HG02588 (cell line): Measurements from ENCODE around the gene CRELD1.

Experiments used
- ATAC-seq: cut with Tn5 transposase; IDR thresholded peaks from one replicate; pipeline ENCODE4 v1.9.1; 2021; ENCODE audit warnings: mild to moderate bottlenecking, moderate library complexity; ENCODE audit not compliant: unreplicated experiment

The CRELD1 gene

GRCh38 chr3:9951962-9952805, 18.6 kb downstream of the CRELD1 start, which contains the start of gene PRRT3:
PRRT3 (minus strand) TSS chr3:9952408; CDS start chr3:9950115, 2,293 bp downstream.
- peak; percentile 73 for ATAC-seq

- ATAC-seq, result no peak
Observed at GRCh38 chr3:9955067-9955502, 21.5 kb downstream of the CRELD1 start.

GRCh38 chr3:9955611-9956352, 22.1 kb downstream of the CRELD1 start:
- no peak for ATAC-seq

- ATAC-seq, result no peak
Observed at GRCh38 chr3:9957214-9957613, 23.6 kb downstream of the CRELD1 start.

- no peak for ATAC-seq
Observed at GRCh38 chr3:9965200-9965875, 31.7 kb downstream of the CRELD1 start.

- no peak for ATAC-seq
Observed at GRCh38 chr3:9966841-9967240, 33.2 kb downstream of the CRELD1 start.

GRCh38 chr3:9969632-9970019, 36.0 kb downstream of the CRELD1 start:
- no peak for ATAC-seq

GRCh38 chr3:9970020-9970652, 36.5 kb downstream of the CRELD1 start:
- no peak for ATAC-seq

- ATAC-seq, result no peak
Observed at GRCh38 chr3:9976721-9977709, 43.4 kb downstream of the CRELD1 start.

GRCh38 chr3:9978710-9979305, 45.2 kb downstream of the CRELD1 start:
- ATAC-seq, result no peak

GRCh38 chr3:9980251-9980650, 46.6 kb downstream of the CRELD1 start:
- no peak for ATAC-seq

- peak; percentile 21 for ATAC-seq
Observed at GRCh38 chr3:9986230-9986725, 52.6 kb downstream of the CRELD1 start.

- no peak for ATAC-seq
Observed at GRCh38 chr3:9994086-9994844, 60.6 kb downstream of the CRELD1 start.
